Measurements from ENCODE around the gene ASCC1. TPM values are rescaled to one million over a fixed set of nuclear protein-coding genes. Genes with fewer than 3 reads are reported as not detected.
A peak's percentile ranks its signal among the peaks of the same experiment; 100 is the strongest.

Gene ASCC1
- total and polyA plus RNA-seq, 4 experiments from 2014 or later, result 14.3 to 24.9 (median 18.6) TPM

DNA sequence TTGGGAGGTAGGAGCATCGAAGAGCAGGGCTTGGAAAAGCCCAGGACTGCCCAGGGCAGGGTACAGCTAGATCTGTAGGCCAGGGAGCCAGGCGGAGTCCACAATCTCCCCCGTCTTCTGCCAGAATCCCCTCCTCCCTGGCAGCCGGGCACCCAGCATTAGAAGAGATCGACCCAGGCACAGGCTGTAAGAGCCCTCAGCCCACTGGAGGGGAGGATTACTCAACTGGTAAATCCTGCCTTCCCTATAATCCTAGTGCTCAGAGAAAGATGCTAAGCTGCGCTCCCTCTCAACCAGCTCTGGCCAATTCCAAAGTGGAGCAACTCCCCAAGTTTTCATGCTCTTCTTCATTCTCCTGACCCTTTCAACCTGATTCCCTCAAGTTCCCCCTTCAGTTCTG, 130.9 kb downstream of the ASCC1 start:
- CTCF ChIA-PET (ENCODE audit: partially characterized antibody), result interaction anchor here (0.9 to 2.6 kb wide), 9 partner anchors 14 to 252 kb away, joined by 3 to 11 read pairs (median 5); no protein-coding TSS in a partner anchor
- peak overlapping the region; percentile 94 for H3K27ac ChIP-seq (ENCODE audit: low read depth, low read length)

DNA sequence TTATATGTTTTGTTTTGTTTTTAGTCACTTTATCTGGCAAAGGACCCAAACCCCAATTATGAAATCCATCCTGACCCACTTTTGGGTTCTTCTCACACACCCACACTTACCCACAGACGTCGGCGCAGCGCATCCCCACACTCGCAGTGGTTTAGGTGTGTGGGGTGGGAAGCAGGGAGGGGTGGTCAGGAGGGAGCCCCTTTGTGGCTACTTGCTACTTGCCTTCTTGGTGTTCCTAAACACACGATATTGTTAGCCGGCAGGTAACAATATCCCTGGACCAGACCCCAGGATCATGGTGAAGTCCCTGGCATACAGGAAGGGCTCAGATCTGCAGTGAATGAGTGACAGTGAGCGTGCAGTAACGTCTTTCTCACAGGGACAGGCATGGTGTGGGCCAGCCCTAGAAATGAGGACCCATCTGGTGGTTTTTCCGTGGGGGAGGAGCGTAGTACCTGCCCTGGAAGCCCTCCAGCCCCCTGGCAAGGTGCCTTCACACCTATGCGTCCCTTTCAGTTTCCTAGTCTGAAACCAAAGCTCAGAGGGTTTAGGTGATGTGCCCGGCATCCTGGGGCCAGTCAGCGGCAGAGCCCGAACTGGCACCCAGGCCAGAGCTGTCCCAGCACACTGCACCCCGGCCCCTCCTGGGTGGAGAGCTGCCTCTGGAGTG, 132.2 kb downstream of the ASCC1 start:
- H3K27ac ChIP-seq (ENCODE audit: low read depth, low read length), result peak overlapping the region; percentile 94
- Mint-ChIP-seq H3K27ac (peak overlapping the region; percentile 90 to 99 (median 97)), H3K36me3 (peaks cover 26 to 74% of the 10 kb centered on the region in 2 donors), H3K4me1 (peaks cover 54 to 89% (median 73%) of the 10 kb centered on the region in 4 donors), H3K27me3 (peaks cover 0 to 2% of the 10 kb centered on the region in 2 donors), H3K9me3 (peaks cover 0 to 3% (median 0%) of the 10 kb centered on the region in 8 donors), H3K4me3 (peak overlapping the region; percentile 94 to 99 (median 97))
- DNase-seq, result peak; percentile 71 to 87 (median 77)
- peaks cover 82% of the 10 kb centered on the region for H3K4me1 ChIP-seq (ENCODE audit: insufficient read depth, low read length)
- H3K36me3 ChIP-seq (ENCODE audit: insufficient read depth, low read length), result peaks cover 51% of the 10 kb centered on the region
- ChIA-PET POLR2A (ENCODE audit: partially characterized antibody) (interaction anchor here (0.6 to 14.0 kb wide), 15 partner anchors 15 to 1507 kb away, joined by 3 to 329 read pairs (median 4); partner anchors contain the start of genes ANAPC16 and ASCC1), CTCF (ENCODE audit: partially characterized antibody) (interaction anchor here (0.6 to 2.4 kb wide), 7 partner anchors 13 to 253 kb away, joined by 3 to 11 read pairs (median 4); no protein-coding TSS in a partner anchor)
- H3K9me3 ChIP-seq (ENCODE audit: control insufficient read depth in 1 of 2, low read length in 2 of 2), result no peaks in the 10 kb centered on the region
- peak overlapping the region; percentile 68 to 98 for H3K4me3 ChIP-seq (ENCODE audit: low read length in 2 of 2)
- H3K27me3 ChIP-seq (ENCODE audit: insufficient read depth, low read length), result no peaks in the 10 kb centered on the region
- intact Hi-C loops (cut with micrococcal nuclease), result loop anchor here (10.0 kb wide), 1 partner anchor 339 kb away; no protein-coding TSS in a partner anchor

More for the DNA sequence above, 130.9 kb downstream of the ASCC1 start:
- H3K4me3 Mint-ChIP-seq, result peak overlapping the region; percentile 94 to 99 (median 97)
- Histone ChIP-seq H3K36me3 (ENCODE audit: insufficient read depth, low read length) (peaks cover 51% of the 10 kb centered on the region), H3K4me3 (ENCODE audit: low read length in 2 of 2) (peak overlapping the region; percentile 40 to 98), H3K27me3 (ENCODE audit: insufficient read depth, low read length) (no peaks in the 10 kb centered on the region), H3K9me3 (ENCODE audit: control insufficient read depth in 1 of 2, low read length in 2 of 2) (no peaks in the 10 kb centered on the region), H3K4me1 (ENCODE audit: insufficient read depth, low read length) (peaks cover 82% of the 10 kb centered on the region)
- intact Hi-C loops (cut with micrococcal nuclease), result loop anchor here (5.0 to 10.0 kb wide), 2 partner anchors 42 to 340 kb away; no protein-coding TSS in a partner anchor
- peaks cover 25 to 67% of the 10 kb centered on the region in 2 donors for H3K36me3 Mint-ChIP-seq
- H3K9me3 Mint-ChIP-seq, result peaks cover 0 to 3% (median 0%) of the 10 kb centered on the region in 8 donors
- POLR2A ChIA-PET (ENCODE audit: partially characterized antibody), result interaction anchor here (1.0 to 14.0 kb wide), 14 partner anchors 18 to 259 kb away, joined by 3 to 329 read pairs (median 4); partner anchors contain the start of genes ANAPC16, ASCC1 and DDIT4
- H3K27me3 Mint-ChIP-seq, result peaks cover 0 to 2% of the 10 kb centered on the region in 2 donors
- peak overlapping the region; percentile 93 to 99 (median 98) for H3K27ac Mint-ChIP-seq
- peak in 1 of 5 donors; percentile 19 for DNase-seq
- peaks cover 56 to 89% (median 71%) of the 10 kb centered on the region in 4 donors for H3K4me1 Mint-ChIP-seq

DNA sequence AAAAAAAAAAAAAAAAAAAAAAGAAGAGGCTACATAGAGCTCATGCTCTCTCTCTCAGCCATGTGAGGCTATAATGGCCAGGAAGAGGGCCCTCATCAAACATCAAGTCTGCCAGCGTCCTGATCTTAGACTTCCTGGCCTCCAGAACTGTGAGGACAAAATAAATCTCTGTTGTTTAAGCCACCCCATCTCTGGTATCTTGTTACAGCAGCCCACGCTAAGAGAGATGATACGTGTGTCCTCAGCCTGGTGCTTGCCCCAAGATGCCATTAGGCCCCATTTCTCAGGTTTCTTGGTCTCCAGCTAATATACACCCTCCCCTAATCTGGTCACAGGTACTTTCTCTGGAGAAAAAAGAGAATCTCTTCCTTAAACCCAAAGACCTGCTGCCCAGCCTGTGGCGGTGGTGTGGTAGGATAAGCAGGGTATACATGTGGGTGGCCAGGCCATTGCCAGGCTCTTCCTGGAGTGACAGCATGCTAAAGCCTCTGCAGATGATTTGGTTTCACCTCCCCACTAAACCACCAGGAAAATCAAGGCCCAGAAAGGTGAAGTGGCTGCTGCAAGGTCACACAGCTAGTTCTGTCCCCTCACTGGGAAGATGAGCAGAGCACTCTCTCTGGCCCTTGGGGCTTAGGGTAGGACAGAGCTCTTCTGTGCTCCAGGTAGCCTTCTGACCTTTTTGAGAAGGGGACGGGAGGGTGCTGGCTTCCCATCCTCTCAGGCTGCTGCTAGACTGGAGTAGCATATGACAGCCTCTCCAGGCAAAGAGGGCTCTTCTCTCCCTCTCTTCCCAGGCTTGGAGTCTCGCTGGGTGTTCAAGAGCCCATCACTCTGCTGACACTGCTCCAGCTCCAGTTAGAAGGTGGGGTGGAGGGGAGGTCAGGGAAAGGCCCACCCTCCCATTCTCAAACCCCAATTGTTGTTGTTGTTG, 133.0 kb downstream of the ASCC1 start:
- Mint-ChIP-seq H3K9me3 (no peaks in the 10 kb centered on the region), H3K4me1 (peaks cover 59 to 88% (median 76%) of the 10 kb centered on the region in 4 donors), H3K36me3 (peaks cover 28 to 74% of the 10 kb centered on the region in 2 donors), H3K27ac (peak overlapping the region; percentile 90 to 99 (median 97)), H3K27me3 (no peaks in the 10 kb centered on the region), H3K4me3 (peak overlapping the region; percentile 94 to 99 (median 97))
- intact Hi-C loops (cut with micrococcal nuclease), result loop anchor here (10.0 kb wide), 1 partner anchor 338 kb away; no protein-coding TSS in a partner anchor
- ChIA-PET CTCF (ENCODE audit: partially characterized antibody) (interaction anchor here (0.6 to 0.8 kb wide), 4 partner anchors 21 to 640 kb away, joined by 3 to 4 read pairs (median 3); no protein-coding TSS in a partner anchor), POLR2A (ENCODE audit: partially characterized antibody) (interaction anchor here (0.8 to 14.0 kb wide), 7 partner anchors 16 to 248 kb away, joined by 3 to 329 read pairs (median 7); partner anchors contain the start of genes ANAPC16 and ASCC1)
- H3K9me3 ChIP-seq (ENCODE audit: control insufficient read depth in 1 of 2, low read length in 2 of 2), result no peaks in the 10 kb centered on the region
- H3K27me3 ChIP-seq (ENCODE audit: insufficient read depth, low read length), result no peaks in the 10 kb centered on the region
- peak overlapping the region; percentile 68 to 98 for H3K4me3 ChIP-seq (ENCODE audit: low read length in 2 of 2)
- DNase-seq, result peak in 1 of 5 donors; percentile 23
- H3K36me3 ChIP-seq (ENCODE audit: insufficient read depth, low read length), result peaks cover 51% of the 10 kb centered on the region
- peaks cover 84% of the 10 kb centered on the region for H3K4me1 ChIP-seq (ENCODE audit: insufficient read depth, low read length)
- peak overlapping the region; percentile 94 for H3K27ac ChIP-seq (ENCODE audit: low read depth, low read length)

DNA sequence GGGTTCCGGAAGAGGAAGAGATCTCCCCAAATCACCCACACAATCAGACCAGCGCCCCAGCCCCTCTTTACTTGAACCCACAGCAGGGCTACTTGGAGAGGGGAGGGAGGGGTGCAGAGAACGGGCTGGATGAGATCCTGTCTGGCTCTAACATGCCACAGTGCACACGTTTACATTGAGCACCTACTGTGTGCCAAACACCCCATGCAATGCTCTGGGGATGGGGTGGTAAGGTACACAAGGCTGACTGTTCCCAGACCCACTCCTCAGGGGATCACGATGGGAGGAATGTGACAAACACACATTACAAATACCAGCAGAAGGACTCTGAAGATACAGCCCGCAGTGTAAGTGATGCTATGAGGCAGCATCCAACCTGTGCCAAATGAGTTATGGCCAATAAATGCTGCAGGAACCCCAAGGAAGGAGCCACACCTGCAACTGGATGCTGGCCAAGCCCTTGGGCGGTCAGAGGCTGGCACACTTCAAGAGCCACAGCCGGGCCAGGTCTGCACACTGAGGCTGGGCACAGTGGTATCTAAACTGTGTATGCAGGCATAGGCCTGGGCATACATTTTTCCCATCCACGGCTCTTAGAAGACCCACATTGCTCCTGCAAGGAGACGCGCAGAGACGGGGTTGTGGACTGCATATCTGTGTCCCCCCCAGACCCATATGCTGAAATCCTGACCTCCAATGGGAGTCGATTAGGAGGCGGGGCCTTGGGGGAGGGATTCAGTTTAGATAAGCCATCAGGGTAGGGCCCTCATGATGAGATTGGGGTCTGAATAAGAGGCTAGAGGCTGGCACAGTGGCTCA, 134.1 kb downstream of the ASCC1 start:
- H3K4me3 ChIP-seq (ENCODE audit: low read length in 2 of 2), result no peak overlapping the region
- CTCF ChIA-PET (ENCODE audit: partially characterized antibody), result interaction anchor here (0.7 to 0.8 kb wide), 2 partner anchors 33 to 641 kb away, joined by 3 to 4 read pairs; no protein-coding TSS in a partner anchor
- no peaks in the 10 kb centered on the region for H3K27me3 ChIP-seq (ENCODE audit: insufficient read depth, low read length)
- peaks cover 56% of the 10 kb centered on the region for H3K36me3 ChIP-seq (ENCODE audit: insufficient read depth, low read length)
- H3K4me1 ChIP-seq (ENCODE audit: insufficient read depth, low read length), result peaks cover 94% of the 10 kb centered on the region
- H3K9me3 Mint-ChIP-seq, result no peaks in the 10 kb centered on the region
- peak overlapping the region; percentile 39 to 99 (median 90) for H3K27ac Mint-ChIP-seq
- POLR2A ChIA-PET (ENCODE audit: partially characterized antibody), result interaction anchor here (0.8 to 14.0 kb wide), 4 partner anchors 15 to 135 kb away, joined by 3 to 329 read pairs (median 178); partner anchors contain the start of genes ANAPC16 and ASCC1
- intact Hi-C loops (cut with micrococcal nuclease), result loop anchor here (10.0 kb wide), 1 partner anchor 337 kb away; no protein-coding TSS in a partner anchor
- H3K36me3 Mint-ChIP-seq, result peaks cover 28 to 81% of the 10 kb centered on the region in 2 donors
- no peaks in the 10 kb centered on the region for H3K9me3 ChIP-seq (ENCODE audit: control insufficient read depth in 1 of 2, low read length in 2 of 2)
- peak overlapping the region; percentile 20 to 98 (median 88) for H3K4me3 Mint-ChIP-seq
- peaks cover 67 to 98% (median 87%) of the 10 kb centered on the region in 4 donors for H3K4me1 Mint-ChIP-seq
- no peaks in the 10 kb centered on the region for H3K27me3 Mint-ChIP-seq
- peak in 1 of 5 donors; percentile 6 for DNase-seq
- H3K27ac ChIP-seq (ENCODE audit: low read depth, low read length), result peak overlapping the region; percentile 94

DNA sequence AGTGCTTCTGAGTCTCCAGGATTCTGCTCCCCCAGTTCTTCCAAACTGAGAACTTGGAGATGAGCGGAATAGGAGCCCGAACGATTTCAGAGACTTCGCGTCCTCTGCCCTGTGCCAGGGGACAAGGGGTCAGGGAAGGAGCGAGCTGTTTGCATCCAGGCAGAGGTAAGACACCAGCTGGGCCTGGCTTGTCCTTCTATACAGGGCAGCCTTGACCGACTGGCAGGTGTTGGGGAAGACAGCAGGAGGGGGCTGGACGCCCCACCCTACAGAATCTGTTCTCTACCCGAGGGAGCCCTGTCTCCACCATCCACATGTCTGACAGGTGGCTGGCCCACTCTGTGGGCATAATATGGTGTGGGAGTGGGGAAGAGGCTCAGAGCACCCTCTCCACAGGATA, 134.9 kb downstream of the ASCC1 start:
- H3K9me3 ChIP-seq (ENCODE audit: control insufficient read depth in 1 of 2, low read length in 2 of 2), result no peaks in the 10 kb centered on the region
- intact Hi-C loops (cut with micrococcal nuclease), result loop anchor here (10.0 kb wide), 1 partner anchor 336 kb away; no protein-coding TSS in a partner anchor
- ChIA-PET CTCF (ENCODE audit: partially characterized antibody) (no interaction called here), POLR2A (ENCODE audit: partially characterized antibody) (no interaction called here)
- Mint-ChIP-seq H3K36me3 (peaks cover 32 to 81% of the 10 kb centered on the region in 2 donors), H3K9me3 (peaks cover 0 to 2% (median 0%) of the 10 kb centered on the region in 8 donors), H3K27me3 (no peaks in the 10 kb centered on the region), H3K4me1 (peaks cover 68 to 99% (median 89%) of the 10 kb centered on the region in 4 donors), H3K4me3 (peak overlapping the region; percentile 47 to 98 (median 76)), H3K27ac (peak overlapping the region; percentile 31 to 97 (median 88))
- H3K27ac ChIP-seq (ENCODE audit: low read depth, low read length), result peak overlapping the region; percentile 94
- peaks cover 57% of the 10 kb centered on the region for H3K36me3 ChIP-seq (ENCODE audit: insufficient read depth, low read length)
- no peaks in the 10 kb centered on the region for H3K27me3 ChIP-seq (ENCODE audit: insufficient read depth, low read length)
- peak overlapping the region in 1 of 2 donors; percentile 25 for H3K4me3 ChIP-seq (ENCODE audit: low read length in 2 of 2)
- peak in 1 of 5 donors; percentile 7 for DNase-seq
- peaks cover 97% of the 10 kb centered on the region for H3K4me1 ChIP-seq (ENCODE audit: insufficient read depth, low read length)

Measured in CD4-positive, alpha-beta memory T cell (primary cell).